OCI-LY1 (cell line): ENCODE measurements around the gene GGT5.

Experiments used
- EZH2 ChIP-seq: fragments of 200-600 bp; sonication (generic), shearing (Covaris generic); IDR thresholded peaks from 2 replicates; pipeline ENCODE4 v1.8.0; 2017; ENCODE audit warnings: borderline replicate concordance, mixed run types, mild to moderate bottlenecking, antibody characterized with exemption, low read length, moderate library complexity, mixed read lengths
- TF ChIP-seq, protein P1 (sequence below): fragments of 200-600 bp; sonication (generic), shearing (Covaris generic); IDR thresholded peaks from 2 replicates; pipeline ENCODE4 v1.5.1; 2017; ENCODE audit warnings: mild to moderate bottlenecking, antibody characterized with exemption, low read length, moderate library complexity, mixed read lengths

DNA sequence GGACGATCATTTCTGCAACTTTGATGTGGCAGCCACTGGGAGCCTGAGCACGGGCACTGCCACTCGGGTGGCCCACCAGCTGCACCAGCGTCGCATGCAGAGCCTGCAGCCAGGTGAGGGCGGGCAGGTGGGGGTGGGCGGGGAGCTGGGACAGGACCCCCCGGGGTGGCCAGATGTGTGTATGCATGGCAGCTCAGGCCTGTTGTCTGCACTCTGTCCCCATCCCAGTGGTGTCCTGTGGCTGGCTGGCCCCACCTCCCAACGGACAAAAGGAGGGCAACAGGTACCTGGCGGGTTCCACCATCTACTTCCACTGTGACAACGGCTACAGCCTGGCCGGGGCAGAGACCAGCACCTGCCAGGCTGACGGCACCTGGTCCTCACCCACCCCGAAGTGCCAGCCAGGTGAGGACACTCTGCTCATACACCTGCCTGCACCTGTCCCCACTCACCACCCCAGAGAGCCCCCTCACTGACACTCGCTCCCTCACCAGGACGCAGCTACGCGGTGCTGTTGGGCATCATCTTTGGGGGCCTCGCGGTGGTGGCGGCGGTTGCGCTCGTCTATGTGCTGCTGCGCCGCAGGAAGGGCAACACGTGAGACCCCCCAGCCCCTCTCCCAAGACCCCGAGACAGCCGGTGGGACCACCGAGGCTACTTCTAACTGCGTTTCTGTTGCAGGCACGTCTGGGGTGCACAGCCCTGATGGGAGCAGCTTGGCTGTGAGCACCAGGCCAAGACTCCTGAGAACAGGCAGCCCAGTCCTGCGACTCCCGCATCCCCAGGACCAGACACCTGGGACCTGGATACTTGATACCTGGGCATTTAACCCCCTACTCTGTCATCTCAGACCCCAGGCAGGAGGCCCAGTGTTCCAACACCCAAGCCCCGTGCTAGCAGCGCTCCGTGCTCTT is 56.9 kb downstream of the GGT5 start:
- TF ChIP-seq, protein P1, sequence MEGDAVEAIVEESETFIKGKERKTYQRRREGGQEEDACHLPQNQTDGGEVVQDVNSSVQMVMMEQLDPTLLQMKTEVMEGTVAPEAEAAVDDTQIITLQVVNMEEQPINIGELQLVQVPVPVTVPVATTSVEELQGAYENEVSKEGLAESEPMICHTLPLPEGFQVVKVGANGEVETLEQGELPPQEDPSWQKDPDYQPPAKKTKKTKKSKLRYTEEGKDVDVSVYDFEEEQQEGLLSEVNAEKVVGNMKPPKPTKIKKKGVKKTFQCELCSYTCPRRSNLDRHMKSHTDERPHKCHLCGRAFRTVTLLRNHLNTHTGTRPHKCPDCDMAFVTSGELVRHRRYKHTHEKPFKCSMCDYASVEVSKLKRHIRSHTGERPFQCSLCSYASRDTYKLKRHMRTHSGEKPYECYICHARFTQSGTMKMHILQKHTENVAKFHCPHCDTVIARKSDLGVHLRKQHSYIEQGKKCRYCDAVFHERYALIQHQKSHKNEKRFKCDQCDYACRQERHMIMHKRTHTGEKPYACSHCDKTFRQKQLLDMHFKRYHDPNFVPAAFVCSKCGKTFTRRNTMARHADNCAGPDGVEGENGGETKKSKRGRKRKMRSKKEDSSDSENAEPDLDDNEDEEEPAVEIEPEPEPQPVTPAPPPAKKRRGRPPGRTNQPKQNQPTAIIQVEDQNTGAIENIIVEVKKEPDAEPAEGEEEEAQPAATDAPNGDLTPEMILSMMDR, result no peak
- no peak for TF ChIP-seq EZH2
